H1 (cell line): ENCODE results near the gene RGS3. TPM values are rescaled to one million over a fixed set of nuclear protein-coding genes. Genes with fewer than 3 reads are reported as not detected.

ENCODE experiments used
- CTCF ChIA-PET: fragments of 300-600 bp; sonication (Branson Sonifier 250); formaldehyde crosslinking; loops from one replicate; lab custom pipeline; 2021; ENCODE audit not compliant: partially characterized antibody; lab: Charles Lee
- POLR2A ChIA-PET: fragments of 300-600 bp; sonication (Branson Sonifier 250); formaldehyde crosslinking; loops from one replicate; lab custom pipeline; 2021; ENCODE audit warnings: inconsistent platforms; ENCODE audit not compliant: partially characterized antibody; lab: Charles Lee
- DNase-seq, 2 experiments: peaks; one replicate each; pipeline versions ENCODE4 v3.0.0 to v3.0.0-alpha.2; 2010 to 2022; ENCODE audit warnings: low spot score in 2 of 2, low read depth in 1 of 2, mixed read lengths in 1 of 2
- FAIRE-seq: peaks from 2 replicates; lab custom pipeline; 2011; peaks lifted over from hg19 to GRCh38; lab: Jason Lieb, UNC
- H2AFZ ChIP-seq: 2 replicates; pipeline ENCODE4 v1.8.1; 2012; ENCODE audit warnings: low read length, inconsistent platforms
- H2AK5ac ChIP-seq: 2 replicates; pipeline ENCODE4 v1.6.1; 2013; ENCODE audit warnings: low read depth, low read length
- H2BK120ac ChIP-seq: replicated peaks from 2 replicates; pipeline ENCODE3; 2013; ENCODE audit warnings: low read depth, low read length, inconsistent platforms
- H2BK12ac ChIP-seq: 2 replicates; pipeline ENCODE4 v1.6.1; 2013; ENCODE audit warnings: low read depth, low read length
- H2BK15ac ChIP-seq: 2 replicates; pipeline ENCODE4 v1.6.1; 2013; ENCODE audit warnings: low read length
- H2BK20ac ChIP-seq: 2 replicates; pipeline ENCODE4 v1.6.1; 2013; ENCODE audit warnings: low read length
- H2BK5ac ChIP-seq: 2 replicates; pipeline ENCODE4 v1.6.1; 2013; ENCODE audit warnings: low read depth, low read length
- H3K14ac ChIP-seq: 2 replicates; pipeline ENCODE4 v1.6.1; 2013; ENCODE audit warnings: inconsistent platforms; ENCODE audit not compliant: insufficient read length
- H3K18ac ChIP-seq: 2 replicates; pipeline ENCODE4 v1.6.1; 2013; ENCODE audit warnings: low read length; ENCODE audit errors: extremely low read depth
- H3K23ac ChIP-seq: 2 replicates; pipeline ENCODE4 v1.6.1; 2013; ENCODE audit warnings: inconsistent platforms; ENCODE audit not compliant: insufficient read length
- H3K23me2 ChIP-seq: 2 replicates; pipeline ENCODE4 v1.6.1; 2013; ENCODE audit warnings: low read depth, low read length
- H3K27ac ChIP-seq: 2 replicates; pipeline ENCODE4 v1.6.1; 2011; ENCODE audit warnings: low read depth, low read length, inconsistent platforms
- H3K27me3 ChIP-seq, 4 experiments: replicated peaks in 1 of 4; 1 replicate in 1 of 4; 2 replicates in 3 of 4; pipeline versions ENCODE4 v1.6.1 to v1.8.1; 2011 to 2013; ENCODE audit warnings: low read length in 3 of 4, mild to moderate bottlenecking in 3 of 4, inconsistent platforms in 2 of 4, mixed read lengths in 2 of 4, moderate library complexity in 1 of 4; ENCODE audit not compliant: control insufficient read depth in 3 of 4, insufficient read depth in 3 of 4; ENCODE audit errors: extremely low read depth in 1 of 4
- H3K36me3 ChIP-seq, 4 experiments: 2 replicates each; pipeline versions ENCODE4 v1.6.1 to v1.8.1; 2011 to 2013; ENCODE audit warnings: mild to moderate bottlenecking in 4 of 4, low read length in 3 of 4, moderate library complexity in 2 of 4, control low read depth in 1 of 4, inconsistent platforms in 1 of 4; ENCODE audit not compliant: insufficient read depth in 4 of 4, control insufficient read depth in 2 of 4
- H3K4ac ChIP-seq: replicated peaks from 2 replicates; pipeline ENCODE3; 2013; ENCODE audit warnings: low read length, low read depth, mixed read lengths, inconsistent platforms; ENCODE audit not compliant: insufficient read length
- H3K4me1 ChIP-seq, 4 experiments: replicated peaks in 1 of 4; 1 replicate in 1 of 4; 2 replicates in 3 of 4; pipeline versions ENCODE4 v1.6.1 to v1.8.1; 2011 to 2013; ENCODE audit warnings: low read length in 3 of 4, inconsistent platforms in 2 of 4, mixed read lengths in 1 of 4; ENCODE audit not compliant: insufficient read depth in 4 of 4, control insufficient read depth in 3 of 4
- H3K4me2 ChIP-seq, 2 experiments: 2 replicates each; pipeline versions ENCODE4 v1.6.1 to v1.8.1; 2011 to 2013; ENCODE audit warnings: low read depth in 2 of 2, low read length in 2 of 2, control low read depth in 1 of 2, inconsistent platforms in 1 of 2, mild to moderate bottlenecking in 1 of 2; ENCODE audit not compliant: insufficient read depth in 1 of 2
- H3K4me3 ChIP-seq, 4 experiments: fragments of 200-600, 300-600 bp in 1 of 4; sonication (generic), shearing (Covaris generic), sonication (Bioruptor Twin) in 1 of 4; 2 replicates each; pipeline versions ENCODE4 v1.5.1 to v1.8.1; 2011 to 2016; ENCODE audit warnings: low read length in 4 of 4, low read depth in 3 of 4, control low read depth in 2 of 4, inconsistent platforms in 2 of 4, mild to moderate bottlenecking in 2 of 4, mixed read lengths in 1 of 4, moderate library complexity in 1 of 4; ENCODE audit not compliant: insufficient read depth in 2 of 4; ENCODE audit errors: extremely low read depth in 1 of 4
- H3K56ac ChIP-seq: replicated peaks from 2 replicates; pipeline ENCODE3; 2013; ENCODE audit warnings: low read depth, mild to moderate bottlenecking, mixed read lengths, low read length, inconsistent platforms; ENCODE audit not compliant: insufficient read length
- H3K79me1 ChIP-seq: 2 replicates; pipeline ENCODE4 v1.6.1; 2013; ENCODE audit warnings: low read depth, low read length, control low read depth
- H3K79me2 ChIP-seq, 2 experiments: 2 replicates each; pipeline versions ENCODE4 v1.6.1 to v1.8.1; 2012 to 2013; ENCODE audit warnings: low read length in 2 of 2, mild to moderate bottlenecking in 2 of 2, inconsistent platforms in 1 of 2; ENCODE audit not compliant: insufficient read depth in 2 of 2, control insufficient read depth in 1 of 2
- H3K9ac ChIP-seq, 4 experiments: replicated peaks in 1 of 4; 1 replicate in 1 of 4; 2 replicates in 3 of 4; pipeline versions ENCODE4 v1.6.1 to v1.8.1; 2011 to 2013; ENCODE audit warnings: low read depth in 3 of 4, low read length in 3 of 4, control low read depth in 2 of 4, mild to moderate bottlenecking in 2 of 4, moderate library complexity in 2 of 4, inconsistent platforms in 1 of 4; ENCODE audit errors: extremely low read depth in 1 of 4
- H3K9me3 ChIP-seq, 2 experiments: 2 replicates each; pipeline versions ENCODE4 v1.6.1 to v1.8.1; 2012 to 2013; ENCODE audit warnings: mild to moderate bottlenecking in 2 of 2, moderate library complexity in 2 of 2, control low read depth in 1 of 2, inconsistent platforms in 1 of 2, low read depth in 1 of 2, low read length in 1 of 2, mixed read lengths in 1 of 2; ENCODE audit not compliant: insufficient read depth in 2 of 2
- H4K20me1 ChIP-seq, 2 experiments: replicated peaks in 1 of 2; 2 replicates each; pipeline versions ENCODE3 to v1.8.1; 2011 to 2013; ENCODE audit warnings: inconsistent platforms in 2 of 2, low read length in 2 of 2, mild to moderate bottlenecking in 1 of 2; ENCODE audit not compliant: insufficient read depth in 2 of 2, control insufficient read depth in 1 of 2
- H4K5ac ChIP-seq: 2 replicates; pipeline ENCODE4 v1.6.1; 2013; ENCODE audit warnings: low read length, low read depth, mixed read lengths, inconsistent platforms; ENCODE audit not compliant: insufficient read length
- H4K8ac ChIP-seq: 2 replicates; pipeline ENCODE4 v1.8.0; 2013; ENCODE audit warnings: mild to moderate bottlenecking, moderate library complexity, low read length, inconsistent platforms; ENCODE audit not compliant: insufficient read depth; ENCODE audit errors: extremely low read depth
- H4K91ac ChIP-seq: replicated peaks from 2 replicates; pipeline ENCODE3; 2013; ENCODE audit warnings: low read length, mixed read lengths, inconsistent platforms; ENCODE audit not compliant: insufficient read length
- BRCA1 ChIP-seq: IDR thresholded peaks from 2 replicates; pipeline ENCODE4 v1.6.1; 2012; ENCODE audit warnings: low read depth, low read length, improper control_type of control experiment
- FOSL1 ChIP-seq: IDR thresholded peaks from 2 replicates; pipeline ENCODE4 v1.6.1; 2011; ENCODE audit warnings: mild to moderate bottlenecking, low read depth, low read length, moderate library complexity; ENCODE audit not compliant: insufficient read depth
- GABPA ChIP-seq: IDR thresholded peaks from 2 replicates; pipeline ENCODE4 v1.6.1; 2011; ENCODE audit warnings: mild to moderate bottlenecking, low read length, moderate library complexity, borderline replicate concordance; ENCODE audit not compliant: insufficient read depth
- KDM1A ChIP-seq: fragments of 200-600, 300-600 bp; sonication (generic); IDR thresholded peaks from 2 replicates; pipeline ENCODE4 v1.7.1; 2016; ENCODE audit warnings: mild to moderate bottlenecking, low read length, borderline replicate concordance
- KDM5A ChIP-seq: fragments of 200-600 bp; IDR thresholded peaks from 2 replicates; pipeline ENCODE4 v1.7.1; 2012; ENCODE audit warnings: mild to moderate bottlenecking, low read length, inconsistent platforms, mixed read lengths
- NANOG ChIP-seq: IDR thresholded peaks from 2 replicates; pipeline ENCODE4 v1.6.1; 2011; ENCODE audit warnings: low read length, low read depth, mild to moderate bottlenecking, inconsistent platforms; ENCODE audit not compliant: insufficient read depth, poor library complexity, severe bottlenecking
- NRF1 ChIP-seq: IDR thresholded peaks from 2 replicates; pipeline ENCODE4 v1.6.1; 2011; ENCODE audit warnings: mild to moderate bottlenecking, low read depth, low read length, improper control_type of control experiment
- POLR2A ChIP-seq, 2 experiments: IDR thresholded peaks; 1 replicate in 1 of 2; 2 replicates in 1 of 2; pipeline ENCODE4 v1.6.1; 2011; ENCODE audit warnings: low read depth in 2 of 2, low read length in 2 of 2, mild to moderate bottlenecking in 2 of 2; ENCODE audit errors: control extremely low read depth in 1 of 2
- RNF2 ChIP-seq: fragments of 200-900, 300-1000 bp; sonication (generic); IDR thresholded peaks from 2 replicates; pipeline ENCODE4 v1.7.1; 2016; ENCODE audit warnings: borderline replicate concordance, low read depth, mild to moderate bottlenecking, antibody characterized with exemption, low read length; ENCODE audit not compliant: poor library complexity, severe bottlenecking; ENCODE audit errors: missing control alignments
- TBP ChIP-seq: IDR thresholded peaks from 2 replicates; pipeline ENCODE4 v1.6.1; 2011; ENCODE audit warnings: low read depth, low read length, improper control_type of control experiment
- WGBS, 2 experiments: shearing (Covaris generic) in 1 of 2; methylation state at CpG; one replicate each; pipeline versions ENCODE4 v1.1.6 to v1.1.7; 2013 to 2015; ENCODE audit warnings: low lambda C conversion rate in 2 of 2, mixed read lengths in 2 of 2, inconsistent platforms in 1 of 2, low coverage in 1 of 2, missing lambda C conversion rate in 1 of 2; ENCODE audit not compliant: insufficient replicate concordance in 2 of 2, insufficient coverage in 1 of 2, insufficient read length in 1 of 2; ENCODE audit errors: extremely low coverage in 1 of 2, missing lambda C conversion rate in 1 of 2; 5-methylcytosine and 5-hydroxymethylcytosine counted together
- polyA plus RNA-seq, 7 experiments: library from polyadenylated mRNA; depleted of rRNA in 3 of 7; stranded (reverse) in 5 of 7; unstranded in 2 of 7; fragments of >200 nt in 5 of 7; fragments of 200-250 nt in 2 of 7; gene quantifications; 1 replicate in 5 of 7; 2 replicates in 1 of 7; 4 replicates in 1 of 7; pipeline versions ENCODE4 v1.2.1 to v1.2.3, GENCODE V29; 2011 to 2013; ENCODE audit warnings: missing spikeins in 2 of 7, mixed read lengths in 2 of 7
- total RNA-seq: library from RNA; stranded (reverse); fragmentation: NEBNext Ultra II Directional; extraction: Animal tissue kit (Norgen Biotek cat#: 25700); gene quantifications from 2 replicates; pipeline ENCODE4 v1.2.1, GENCODE V29; 2021
- TF ChIP-seq, protein P1 (sequence below): IDR thresholded peaks from 2 replicates; pipeline ENCODE4 v1.6.1; 2012; ENCODE audit warnings: low read length, inconsistent platforms

Gene RGS3
- total and polyA plus RNA-seq, 2 of the 8 experiments (the other 6 are each of a cell fraction or from before 2014, with no cell fraction given): 12.6 to 18.2 TPM

DNA sequence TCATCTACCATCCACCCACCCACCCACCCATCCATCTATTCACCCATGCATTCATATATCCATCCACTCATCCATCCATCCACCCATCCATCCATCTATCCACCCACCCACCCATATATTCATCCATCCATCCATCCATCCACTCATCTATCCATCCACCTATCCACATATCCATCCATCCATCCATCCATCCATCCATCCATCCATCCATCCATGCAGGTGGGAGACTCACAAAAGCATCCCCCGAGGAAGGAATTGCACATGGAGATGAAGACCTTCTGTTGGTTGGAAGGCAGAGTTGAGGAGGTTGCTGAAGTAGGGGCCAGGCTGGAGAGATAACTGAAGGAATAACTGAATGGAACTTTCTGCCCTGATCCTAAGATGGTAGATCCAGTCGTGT, 126.9 kb downstream of the RGS3 start:
- no peak overlapping the region for H3K4me3 ChIP-seq
- TF ChIP-seq BRCA1 (no peak), GABPA (no peak), RNF2 (no peak), FOSL1 (no peak), KDM1A (no peak), NRF1 (no peak), KDM5A (no peak), POLR2A (IDR thresholded peaks at IDR 0.05; ENCODE audit: control extremely low read depth in 1 of 2, low read depth in 2 of 2, low read length in 2 of 2) (no peak), TBP (no peak), NANOG (no peak)
- TF ChIP-seq, protein P1, sequence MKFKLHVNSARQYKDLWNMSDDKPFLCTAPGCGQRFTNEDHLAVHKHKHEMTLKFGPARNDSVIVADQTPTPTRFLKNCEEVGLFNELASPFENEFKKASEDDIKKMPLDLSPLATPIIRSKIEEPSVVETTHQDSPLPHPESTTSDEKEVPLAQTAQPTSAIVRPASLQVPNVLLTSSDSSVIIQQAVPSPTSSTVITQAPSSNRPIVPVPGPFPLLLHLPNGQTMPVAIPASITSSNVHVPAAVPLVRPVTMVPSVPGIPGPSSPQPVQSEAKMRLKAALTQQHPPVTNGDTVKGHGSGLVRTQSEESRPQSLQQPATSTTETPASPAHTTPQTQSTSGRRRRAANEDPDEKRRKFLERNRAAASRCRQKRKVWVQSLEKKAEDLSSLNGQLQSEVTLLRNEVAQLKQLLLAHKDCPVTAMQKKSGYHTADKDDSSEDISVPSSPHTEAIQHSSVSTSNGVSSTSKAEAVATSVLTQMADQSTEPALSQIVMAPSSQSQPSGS: no peak

More for the DNA sequence above, 126.9 kb downstream of the RGS3 start:
- Histone ChIP-seq H3K23ac (no peak overlapping the region), H3K14ac (no peak overlapping the region), H3K79me1 (peaks cover 9% of the 10 kb centered on the region; the same call in 1 of the 2 replicates), H4K5ac (no peak overlapping the region), H3K4me2 (no peak overlapping the region), H4K91ac (no peak overlapping the region), H2BK12ac (0 out of 2 replicates have a peak overlapping the region, but pooled peaks have one; percentile 9), H3K36me3 (peaks cover 0 to under 1% (median 0%) of the 10 kb centered on the region in 4 experiments; a peak in 2 of 8 replicates), H3K23me2 (peaks cover 8% of the 10 kb centered on the region; the same call in 1 of the 2 replicates), H3K56ac (peak overlapping the region; percentile 8), H3K4me1 (peaks cover 10 to 22% (median 14%) of the 10 kb centered on the region in 4 experiments), H4K20me1 (no peaks in the 10 kb centered on the region), H3K79me2 (peaks cover 0 to 10% of the 10 kb centered on the region in 2 experiments; a peak in 1 of 4 replicates), H2BK20ac (no peak overlapping the region), H2BK120ac (no peak overlapping the region), H3K4ac (no peak overlapping the region), H3K18ac (no peak overlapping the region), H2AFZ (no peak overlapping the region), H3K27ac (no peak overlapping the region), H4K8ac (no peak overlapping the region), H2AK5ac (no peak overlapping the region), H3K27me3 (no peaks in the 10 kb centered on the region), H3K9ac (no peak overlapping the region), H3K9me3 (no peaks in the 10 kb centered on the region), H2BK15ac (no peak overlapping the region), H2BK5ac (no peak overlapping the region)
- WGBS, 2 experiments: 80% methylated on average over 2 of the region's 2 CpGs; no CpG with 5 or more reads in 1 of the 2 experiments
- ChIA-PET CTCF (interaction anchor here (1.0 to 28.3 kb wide), 20 partner anchors 9 to 317 kb away, joined by 3 to 1065 read pairs (median 8); partner anchors contain the start of genes C9orf43, CDC26, POLE3 and PRPF4), POLR2A (interaction anchor here (1.3 to 4.2 kb wide), 3 partner anchors 11 to 180 kb away, joined by 3 to 17 read pairs (median 3); partner anchors contain the start of genes C9orf43 and POLE3)
- DNase-seq: no peak
- FAIRE-seq: no peak
